ENCODE data around the gene C1QTNF12.

C1QTNF12 gene

GRCh38 chr1:1246577-1247340 is at the start of gene C1QTNF12:
TSS of gene C1QTNF12 (minus strand) at chr1:1246722. CDS start at chr1:1246690, 32 bp downstream.
- DNase-seq (ENCODE audit: low read depth in 2 of 3, low spot score in 2 of 3): no peak

- DNase-seq (ENCODE audit: low read depth in 2 of 3, low spot score in 2 of 3): no peak
These were observed 48.8 kb upstream of the C1QTNF12 start for GRCh38 chr1:1295154-1295923.

GRCh38 chr1:1294250-1294890 is 47.8 kb upstream of the C1QTNF12 start:
- DNase-seq (ENCODE audit: low read depth in 2 of 3, low spot score in 2 of 3): no peak

- DNase-seq (ENCODE audit: low read depth in 2 of 3, low spot score in 2 of 3): no peak
These were observed 47.0 kb upstream of the C1QTNF12 start for GRCh38 chr1:1293263-1294249.

- DNase-seq (ENCODE audit: low read depth in 2 of 3, low spot score in 2 of 3): no peak
These were observed 46.3 kb upstream of the C1QTNF12 start for GRCh38 chr1:1292851-1293250.

- no peak for DNase-seq (ENCODE audit: low read depth in 2 of 3, low spot score in 2 of 3)
These were observed 45.9 kb upstream of the C1QTNF12 start for GRCh38 chr1:1292442-1292779.

- no peak for DNase-seq (ENCODE audit: low read depth in 2 of 3, low spot score in 2 of 3)
These were observed 45.3 kb upstream of the C1QTNF12 start for GRCh38 chr1:1291548-1292441.

- DNase-seq (ENCODE audit: low read depth in 2 of 3, low spot score in 2 of 3): no peak
These were observed 44.6 kb upstream of the C1QTNF12 start for GRCh38 chr1:1291023-1291528.

GRCh38 chr1:1290238-1290731 is 43.8 kb upstream of the C1QTNF12 start:
- no peak for DNase-seq (ENCODE audit: low read depth in 2 of 3, low spot score in 2 of 3)

- DNase-seq (ENCODE audit: low read depth in 2 of 3, low spot score in 2 of 3): no peak
These were observed 41.0 kb upstream of the C1QTNF12 start for GRCh38 chr1:1287288-1288110.

- DNase-seq (ENCODE audit: low read depth in 2 of 3, low spot score in 2 of 3): no peak
These were observed 40.1 kb upstream of the C1QTNF12 start for GRCh38 chr1:1286313-1287261.

- no peak for DNase-seq (ENCODE audit: low read depth in 2 of 3, low spot score in 2 of 3)
These were observed 39.2 kb upstream of the C1QTNF12 start for GRCh38 chr1:1285611-1286311.

GRCh38 chr1:1285102-1285571 is 38.6 kb upstream of the C1QTNF12 start:
- no peak for DNase-seq (ENCODE audit: low read depth in 2 of 3, low spot score in 2 of 3)

- DNase-seq (ENCODE audit: low read depth in 2 of 3, low spot score in 2 of 3): no peak
These were observed 37.9 kb upstream of the C1QTNF12 start for GRCh38 chr1:1284221-1285101.

- DNase-seq (ENCODE audit: low read depth in 2 of 3, low spot score in 2 of 3): no peak
These were observed 37.3 kb upstream of the C1QTNF12 start for GRCh38 chr1:1283821-1284220.

GRCh38 chr1:1282998-1283397 is 36.5 kb upstream of the C1QTNF12 start:
- no peak for DNase-seq (ENCODE audit: low read depth in 2 of 3, low spot score in 2 of 3)

Measured in activated CD8-positive, alpha-beta memory T cell treated with anti-CD3 and anti-CD28 coated beads for 48 hours (primary cell).